ENCODE measurements around the gene SMIM7.
A peak's percentile ranks its signal among the peaks of the same experiment; 100 is the strongest.
"Not testable (repeated sequence)": the region's sequence is repeated elsewhere in the genome, so short reads cannot be mapped to it uniquely, and the experiment has no call there.

SMIM7 gene

GRCh38 chr19:16659832-16660708 lies at the start of gene SMIM7:
Gene SMIM7, minus strand, starts transcription at chr19:16660144. Its CDS starts 34 bp downstream, at chr19:16660110.
- peak; percentile 99 for DNase-seq (ENCODE audit: low read depth, low spot score)

GRCh38 chr19:16703677-16704076 lies 43.7 kb upstream of the SMIM7 start:
- DNase-seq (ENCODE audit: low read depth, low spot score): no peak

DNA sequence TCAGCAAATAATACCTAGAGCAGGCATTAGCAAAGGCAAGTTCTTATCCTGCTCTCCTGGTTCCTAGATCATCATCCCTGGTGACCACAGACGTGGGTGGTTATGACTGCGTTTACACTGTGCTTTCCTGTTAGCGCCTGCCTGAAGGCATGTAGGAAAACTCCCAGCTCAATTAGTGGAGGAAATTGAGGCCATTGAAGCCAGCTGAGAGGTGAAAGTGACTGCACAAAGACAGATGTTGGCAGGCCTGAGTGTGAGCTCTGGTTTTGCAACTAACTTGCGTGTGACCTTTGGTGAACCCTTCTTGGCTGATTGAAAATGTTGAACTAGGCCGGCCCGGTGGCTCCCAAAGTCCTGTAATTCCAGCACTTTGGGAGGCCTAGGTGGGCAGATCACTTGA lies 42.2 kb upstream of the SMIM7 start:
- DNase-seq (ENCODE audit: low read depth, low spot score): peak; percentile 37

DNA sequence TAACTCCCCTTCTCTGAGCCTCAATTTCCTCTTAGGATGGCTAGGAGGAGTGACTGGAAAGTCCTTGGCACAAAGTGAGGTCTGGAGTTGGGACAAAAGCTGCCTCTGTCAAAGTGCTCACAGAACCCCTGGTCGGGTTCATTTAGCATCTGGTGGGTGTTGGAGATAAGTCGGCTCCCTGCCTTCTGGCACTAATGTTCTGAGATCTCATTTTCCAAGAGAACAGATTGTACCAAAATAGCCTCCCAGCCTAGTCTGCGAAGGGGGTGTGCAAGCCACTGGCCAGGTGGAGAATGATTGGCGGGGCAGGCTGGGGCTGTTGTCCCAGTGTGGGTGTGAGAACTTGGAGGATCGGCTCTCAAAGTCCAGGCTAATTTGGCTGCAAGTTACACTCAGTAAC lies 39.0 kb upstream of the SMIM7 start:
- DNase-seq (ENCODE audit: low read depth, low spot score): no peak

GRCh38 chr19:16688084-16688483 lies 28.1 kb upstream of the SMIM7 start:
- no peak for DNase-seq (ENCODE audit: low read depth, low spot score)

- no peak for DNase-seq (ENCODE audit: low read depth, low spot score)
Observed at GRCh38 chr19:16684216-16684615, 24.3 kb upstream of the SMIM7 start.

GRCh38 chr19:16682539-16682938 lies 22.6 kb upstream of the SMIM7 start:
- DNase-seq (ENCODE audit: low read depth, low spot score): no peak

GRCh38 chr19:16679811-16680210 lies 19.9 kb upstream of the SMIM7 start:
- no peak for DNase-seq (ENCODE audit: low read depth, low spot score)

- DNase-seq (ENCODE audit: low read depth, low spot score): no peak
Observed at GRCh38 chr19:16678498-16678897, 18.6 kb upstream of the SMIM7 start.

DNA sequence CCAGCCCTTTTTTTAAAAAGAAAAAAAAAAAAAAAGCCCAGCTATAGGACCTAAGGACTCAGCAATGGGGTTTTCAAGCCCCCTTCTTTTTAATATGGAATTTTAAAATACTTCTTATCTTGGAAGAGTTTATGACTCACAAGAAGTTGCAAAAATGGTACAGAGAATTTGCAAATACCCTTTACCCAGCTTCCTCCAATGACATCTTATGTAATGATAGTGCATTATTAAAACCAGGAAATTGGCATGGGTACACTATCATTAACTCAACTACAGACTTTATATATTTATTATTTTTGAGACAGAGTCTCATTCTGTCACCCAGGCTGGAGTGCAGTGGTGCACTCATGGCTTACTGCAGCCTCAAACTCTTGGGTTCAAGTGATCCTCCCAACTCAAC lies 17.1 kb upstream of the SMIM7 start:
- no peak for DNase-seq (ENCODE audit: low read depth, low spot score)

DNA sequence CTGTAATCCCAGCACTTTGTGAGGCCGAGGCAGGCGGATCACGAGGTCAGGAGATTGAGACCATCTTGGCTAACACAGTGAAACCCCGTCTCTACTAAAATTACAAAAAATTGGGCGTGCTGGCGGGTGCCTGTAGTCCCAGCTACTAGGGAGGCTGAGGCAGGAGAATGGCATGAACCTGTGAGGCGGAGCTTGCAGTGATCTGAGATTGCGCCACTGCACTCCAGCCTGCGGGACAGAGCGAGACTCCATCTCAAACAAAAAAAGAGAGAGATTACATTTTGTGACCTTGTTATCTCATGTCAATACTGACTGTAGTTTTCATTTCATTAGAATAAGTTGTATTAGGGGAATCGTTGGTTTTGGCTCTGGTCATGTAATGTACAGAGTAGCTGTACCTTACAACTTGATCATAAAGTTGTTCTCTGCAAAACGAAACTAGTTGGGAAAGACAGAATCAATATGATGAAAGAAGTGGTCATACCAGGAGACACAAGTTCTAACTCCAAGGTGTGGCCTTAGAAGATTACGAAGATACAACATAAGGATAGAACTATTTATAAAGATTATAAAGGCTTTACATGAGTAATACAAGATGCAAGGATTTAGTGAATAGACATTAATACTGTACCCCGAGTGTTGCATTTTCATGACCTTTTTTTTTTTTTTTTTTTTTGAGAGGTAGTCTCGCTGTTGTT lies 16.3 kb upstream of the SMIM7 start:
- DNase-seq (ENCODE audit: low read depth, low spot score): no peak

DNA sequence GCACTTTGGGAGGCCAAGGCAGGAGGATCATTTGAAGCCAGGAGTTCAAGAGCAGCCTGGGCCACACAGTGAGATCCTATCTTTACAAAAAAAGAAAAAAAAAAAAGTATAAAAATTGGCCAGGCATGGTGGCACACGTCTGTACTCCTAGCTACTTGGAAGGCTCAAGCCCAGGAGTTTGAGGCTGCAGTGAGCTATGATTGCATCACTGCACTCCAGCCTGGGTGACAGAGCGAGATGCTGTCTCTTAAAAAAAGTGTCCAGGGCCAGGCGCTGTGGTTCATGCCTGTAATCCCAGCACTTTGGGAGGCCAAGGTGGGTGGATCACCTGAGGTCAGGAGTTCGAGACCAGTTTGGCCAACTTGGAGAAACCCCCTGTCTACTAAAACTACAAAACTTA lies 13.9 kb upstream of the SMIM7 start:
- not testable (repeated sequence) for DNase-seq (ENCODE audit: low read depth, low spot score)

DNA sequence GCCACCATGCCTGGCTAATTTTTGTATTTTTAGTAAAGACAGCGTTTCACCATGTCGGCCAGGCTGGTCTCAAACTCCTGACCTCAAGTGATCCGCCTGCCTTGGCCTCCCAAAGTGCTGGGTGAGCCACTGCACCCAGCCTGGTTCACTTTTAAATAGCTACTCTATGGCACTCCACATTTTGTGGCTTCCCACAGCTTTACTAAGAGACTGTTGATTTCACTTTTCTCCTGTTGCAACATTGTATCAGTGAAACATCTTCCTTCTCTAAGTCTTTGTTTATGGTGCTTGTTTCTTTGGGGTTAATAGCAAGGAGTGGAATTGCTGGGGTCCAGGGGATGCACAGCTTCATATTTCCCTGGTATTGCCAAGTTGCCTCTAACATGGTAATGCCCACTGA lies 13.3 kb upstream of the SMIM7 start:
- DNase-seq (ENCODE audit: low read depth, low spot score): no peak

GRCh38 chr19:16671652-16672274 lies 11.8 kb upstream of the SMIM7 start:
- DNase-seq (ENCODE audit: low read depth, low spot score): no peak

GRCh38 chr19:16670291-16670690 lies 10.3 kb upstream of the SMIM7 start:
- DNase-seq (ENCODE audit: low read depth, low spot score): no peak

- not testable (repeated sequence) for DNase-seq (ENCODE audit: low read depth, low spot score)
Observed at GRCh38 chr19:16668702-16669101, 8.8 kb upstream of the SMIM7 start.

DNA sequence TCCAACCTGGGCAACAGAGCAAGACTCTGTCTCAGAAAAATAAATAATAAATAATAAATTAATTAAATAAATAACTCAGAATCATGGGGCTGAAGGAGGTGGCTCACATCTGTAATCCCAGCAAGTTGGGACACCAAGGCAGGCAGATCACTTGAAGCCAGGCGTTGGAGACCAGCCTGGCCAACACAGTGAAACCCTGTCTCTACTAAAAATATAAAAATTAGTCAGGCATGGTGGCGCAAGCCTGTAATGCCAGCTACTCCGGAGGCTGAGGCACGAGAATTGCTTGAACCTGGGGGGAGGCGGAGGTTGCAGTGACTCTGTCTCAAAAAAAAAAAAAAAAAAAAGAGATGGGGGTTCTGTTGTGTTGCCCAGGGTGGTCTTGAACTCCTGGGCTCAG lies 8.2 kb upstream of the SMIM7 start:
- DNase-seq (ENCODE audit: low read depth, low spot score): no peak

DNA sequence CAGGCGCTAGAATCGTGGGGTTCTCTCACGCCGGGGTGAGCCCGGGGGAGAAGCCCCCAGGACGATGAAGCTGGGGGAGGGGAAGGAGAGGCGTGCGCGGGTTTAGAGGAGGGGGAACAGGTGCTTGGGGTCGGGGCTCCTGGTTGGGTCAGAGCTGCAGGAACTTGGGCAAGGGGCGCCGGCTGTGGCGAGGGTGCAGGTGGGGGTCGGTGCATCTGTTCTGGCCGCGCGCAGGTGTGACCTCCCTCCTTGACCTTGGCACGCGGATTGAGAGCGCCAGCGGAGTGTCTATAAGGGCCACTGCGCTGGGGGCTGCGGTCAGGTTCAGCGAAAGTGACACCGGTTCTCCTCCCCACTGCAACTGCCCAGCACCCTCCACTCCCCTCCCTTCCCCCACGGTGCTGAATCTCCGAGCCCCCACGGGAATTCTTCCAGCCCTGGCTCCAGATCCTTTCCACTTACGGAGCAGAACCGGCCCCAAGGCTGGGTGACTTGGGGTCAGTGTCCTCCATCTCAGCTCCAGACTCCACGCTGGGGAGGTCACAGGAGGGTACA lies 1.6 kb upstream of the SMIM7 start:
- peak; percentile 4 for DNase-seq (ENCODE audit: low read depth, low spot score)

GRCh38 chr19:16660763-16661479 lies 977 bp upstream of the SMIM7 start, which contains the start of gene TMEM38A:
Gene TMEM38A, plus strand, starts transcription at chr19:16661139. Its CDS starts 79 bp downstream, at chr19:16661218.
- DNase-seq (ENCODE audit: low read depth, low spot score): peak; percentile 8

GRCh38 chr19:16659464-16659831 lies 496 bp downstream of the SMIM7 start:
- DNase-seq (ENCODE audit: low read depth, low spot score): no peak

- no peak for DNase-seq (ENCODE audit: low read depth, low spot score)
Observed at GRCh38 chr19:16657384-16657783, 2.6 kb downstream of the SMIM7 start.

Measured in ELF-1 (cell line).